ENCODE measurements around the gene CA5B. TPM values are rescaled to one million over a fixed set of nuclear protein-coding genes. Genes with fewer than 3 reads are reported as not detected.
"Not testable (repeated sequence)": the region's sequence is repeated elsewhere in the genome, so short reads cannot be mapped to it uniquely, and the experiment has no call there.

CA5B gene, protein sequence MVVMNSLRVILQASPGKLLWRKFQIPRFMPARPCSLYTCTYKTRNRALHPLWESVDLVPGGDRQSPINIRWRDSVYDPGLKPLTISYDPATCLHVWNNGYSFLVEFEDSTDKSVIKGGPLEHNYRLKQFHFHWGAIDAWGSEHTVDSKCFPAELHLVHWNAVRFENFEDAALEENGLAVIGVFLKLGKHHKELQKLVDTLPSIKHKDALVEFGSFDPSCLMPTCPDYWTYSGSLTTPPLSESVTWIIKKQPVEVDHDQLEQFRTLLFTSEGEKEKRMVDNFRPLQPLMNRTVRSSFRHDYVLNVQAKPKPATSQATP
- 1 to 10 TPM; 7.3 to 9.1 (median 8.0) TPM for polyA plus RNA-seq (ENCODE audit: insufficient read length in 4 of 4)

DNA sequence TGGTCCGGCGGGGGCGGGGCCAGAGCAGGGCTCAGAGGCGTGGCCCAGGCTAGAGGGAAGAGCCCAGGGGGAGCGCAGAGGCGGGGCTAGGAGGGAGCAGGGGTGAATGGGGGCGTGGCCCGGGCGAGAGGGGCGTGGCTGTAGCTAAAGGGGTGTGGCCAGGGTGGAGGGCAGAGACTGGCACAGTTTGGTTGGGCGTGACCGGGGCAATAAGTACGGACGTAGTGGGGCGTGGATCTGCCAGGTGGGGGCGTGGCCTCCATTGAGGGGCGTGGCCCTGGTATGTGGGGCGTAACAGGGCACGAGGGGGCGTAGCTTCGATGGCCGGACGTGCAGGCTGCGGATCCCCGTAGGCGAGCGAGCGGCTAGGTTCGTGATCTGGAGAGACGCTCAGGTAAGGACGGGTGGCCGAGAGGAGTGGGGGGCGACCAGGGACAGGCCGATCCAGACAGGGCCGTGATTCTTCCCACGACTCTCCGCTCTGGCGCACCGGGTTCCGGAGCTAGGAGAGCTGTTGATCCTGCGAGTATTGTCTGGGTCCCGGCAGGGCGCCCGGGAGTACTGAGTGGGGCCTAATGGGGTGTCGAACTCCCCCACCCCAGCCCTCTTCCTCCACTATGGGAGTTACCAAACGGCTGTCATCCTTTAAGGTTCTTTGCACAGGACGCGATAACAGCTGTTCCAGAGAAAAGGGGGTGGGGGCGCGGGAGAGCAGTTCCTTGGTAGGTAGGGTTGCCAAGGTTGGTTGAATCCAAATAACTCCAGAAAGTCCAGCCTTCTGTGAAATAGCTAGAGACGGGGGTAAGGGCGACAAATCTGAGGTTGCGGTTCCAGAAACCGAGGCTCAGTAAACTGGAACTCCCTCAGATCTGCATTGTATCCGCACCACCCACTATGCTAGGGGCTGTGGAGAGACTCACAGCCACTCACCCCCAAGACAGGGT, at the start of gene CA5B:
Gene CA5B (plus strand): TSS at position 312 of the 944 bp plus-strand sequence. CDS start 11,754 bp downstream, outside the sequence.
- DNase-seq (ENCODE audit: low read depth in 4 of 4, low spot score in 3 of 4), result peak; percentile 57 to 68 (median 62)

GRCh38 chrX:15694941-15695451, 43.1 kb upstream of the CA5B start:
- DNase-seq (ENCODE audit: low read depth in 4 of 4, low spot score in 3 of 4), result no peak

GRCh38 chrX:15696516-15696915, 41.6 kb upstream of the CA5B start:
- no peak for DNase-seq (ENCODE audit: low read depth in 4 of 4, low spot score in 3 of 4)

DNA sequence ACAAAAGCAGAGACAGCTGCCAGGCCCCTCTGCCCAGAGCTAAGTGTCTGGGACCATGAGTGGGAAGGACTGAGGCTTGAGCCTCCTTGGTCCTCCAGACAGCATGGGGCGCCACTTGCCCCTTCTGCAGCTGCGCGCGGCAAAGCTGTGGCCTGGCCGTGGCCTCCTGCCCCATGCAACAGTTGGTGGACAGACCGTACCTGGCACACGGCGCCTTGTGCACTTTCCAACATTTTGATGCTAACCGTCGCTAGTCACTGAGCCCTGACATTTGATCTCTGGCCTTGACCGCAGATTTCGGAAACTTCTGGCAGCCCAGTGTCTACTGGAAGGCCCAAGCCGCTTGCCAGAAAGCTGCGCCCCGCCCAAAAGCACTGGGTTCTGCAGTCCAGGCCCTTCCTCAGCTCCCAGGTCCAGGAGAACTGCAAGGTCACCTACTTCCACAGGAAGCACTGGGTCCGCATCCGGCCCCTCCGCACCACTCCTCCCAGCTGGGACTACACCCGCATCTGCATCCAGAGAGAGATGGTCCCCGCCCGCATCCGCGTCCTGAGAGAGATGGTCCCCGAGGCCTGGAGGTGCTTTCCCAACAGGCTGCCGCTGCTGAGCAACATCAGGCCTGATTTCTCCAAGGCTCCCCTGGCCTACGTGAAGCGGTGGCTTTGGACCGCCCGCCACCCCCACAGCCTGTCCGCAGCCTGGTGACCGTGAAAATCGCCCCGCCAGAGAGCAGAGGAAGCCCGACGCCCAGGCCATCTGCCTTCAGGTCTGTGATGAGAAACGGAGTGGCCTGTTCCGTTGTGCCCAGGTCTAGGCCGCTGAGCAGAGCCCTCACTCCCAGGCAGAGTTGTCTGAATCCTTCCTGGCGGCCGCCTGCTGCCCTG, 35.3 kb upstream of the CA5B start:
- no peak for DNase-seq (ENCODE audit: low read depth in 4 of 4, low spot score in 3 of 4)

DNA sequence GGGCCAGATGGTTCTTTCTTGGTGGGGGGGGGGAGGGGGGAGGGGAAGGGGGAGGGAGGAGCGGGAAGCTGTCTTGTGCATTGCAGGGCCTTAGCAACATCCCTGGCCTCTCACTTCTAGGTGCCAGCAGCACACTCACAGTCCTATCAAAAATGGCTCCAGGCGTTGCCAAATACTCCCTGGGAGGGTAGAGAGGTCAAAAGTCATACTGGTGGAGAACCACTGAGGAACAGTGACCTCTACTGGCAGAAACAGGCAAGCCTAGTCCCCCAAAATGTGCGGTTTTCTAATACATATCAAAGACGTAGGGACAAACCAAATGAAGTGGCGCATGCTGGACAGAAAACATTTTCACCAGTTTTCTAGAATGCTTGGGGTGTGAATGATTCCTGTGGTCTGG, 34.3 kb upstream of the CA5B start:
- not testable (repeated sequence) for DNase-seq (ENCODE audit: low read depth in 4 of 4, low spot score in 3 of 4)

- not testable (repeated sequence) for DNase-seq (ENCODE audit: low read depth in 4 of 4, low spot score in 3 of 4)
Observed at GRCh38 chrX:15704273-15704672, 33.8 kb upstream of the CA5B start.

GRCh38 chrX:15714529-15714928, 23.5 kb upstream of the CA5B start:
- no peak for DNase-seq (ENCODE audit: low read depth in 4 of 4, low spot score in 3 of 4)

- DNase-seq (ENCODE audit: low read depth in 4 of 4, low spot score in 3 of 4), result no peak
Observed at GRCh38 chrX:15718283-15718970, 19.6 kb upstream of the CA5B start.

DNA sequence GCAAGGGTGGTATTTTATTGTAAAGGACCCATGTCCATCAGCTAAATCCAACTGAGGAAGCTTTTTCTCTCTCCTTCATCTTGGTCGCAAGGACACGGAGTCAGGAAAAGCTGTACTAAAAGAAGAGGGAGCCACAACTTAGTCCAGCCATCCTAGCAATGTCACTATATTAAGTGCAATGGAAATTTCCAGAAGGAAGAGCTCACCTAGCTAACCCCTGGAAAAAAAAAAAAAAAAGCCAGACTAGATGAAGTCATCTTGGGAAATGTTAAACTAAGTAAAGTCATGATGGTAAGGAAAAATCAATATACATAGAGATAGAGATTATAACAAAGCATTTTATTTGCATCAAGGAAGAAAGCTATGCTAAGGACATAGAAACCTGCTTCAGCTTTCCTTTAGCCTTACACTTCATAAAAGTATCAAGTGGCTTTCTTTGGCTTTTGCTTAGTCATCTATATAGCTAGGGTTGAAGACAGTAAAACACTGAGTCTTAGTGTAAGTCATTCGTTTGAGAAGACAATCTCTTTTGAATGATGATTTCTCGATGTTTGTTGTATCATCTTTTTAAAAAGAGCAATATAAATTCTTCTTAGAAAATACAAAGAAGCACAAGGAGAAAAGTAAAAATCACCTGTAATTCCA, 18.6 kb upstream of the CA5B start:
- DNase-seq (ENCODE audit: low read depth in 4 of 4, low spot score in 3 of 4), result no peak

DNA sequence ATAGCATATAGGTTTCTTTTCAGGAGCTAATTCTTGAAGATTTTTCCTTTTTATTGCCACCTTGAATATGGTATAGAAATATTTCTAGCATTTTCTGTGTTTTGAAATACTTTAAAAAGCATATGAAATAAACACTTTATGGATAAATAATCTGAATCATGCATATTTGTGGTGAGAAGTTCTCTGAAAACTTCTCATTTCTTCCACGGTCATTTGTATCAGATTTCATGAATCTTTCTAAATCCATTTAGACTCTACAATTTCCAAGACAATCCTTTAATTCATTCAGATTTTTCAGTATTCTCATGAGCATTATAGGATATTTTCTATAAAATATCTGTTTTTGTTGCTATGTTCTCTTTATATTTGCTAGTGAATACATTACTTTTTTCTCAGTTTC, 16.2 kb upstream of the CA5B start:
- no peak for DNase-seq (ENCODE audit: low read depth in 4 of 4, low spot score in 3 of 4)

DNA sequence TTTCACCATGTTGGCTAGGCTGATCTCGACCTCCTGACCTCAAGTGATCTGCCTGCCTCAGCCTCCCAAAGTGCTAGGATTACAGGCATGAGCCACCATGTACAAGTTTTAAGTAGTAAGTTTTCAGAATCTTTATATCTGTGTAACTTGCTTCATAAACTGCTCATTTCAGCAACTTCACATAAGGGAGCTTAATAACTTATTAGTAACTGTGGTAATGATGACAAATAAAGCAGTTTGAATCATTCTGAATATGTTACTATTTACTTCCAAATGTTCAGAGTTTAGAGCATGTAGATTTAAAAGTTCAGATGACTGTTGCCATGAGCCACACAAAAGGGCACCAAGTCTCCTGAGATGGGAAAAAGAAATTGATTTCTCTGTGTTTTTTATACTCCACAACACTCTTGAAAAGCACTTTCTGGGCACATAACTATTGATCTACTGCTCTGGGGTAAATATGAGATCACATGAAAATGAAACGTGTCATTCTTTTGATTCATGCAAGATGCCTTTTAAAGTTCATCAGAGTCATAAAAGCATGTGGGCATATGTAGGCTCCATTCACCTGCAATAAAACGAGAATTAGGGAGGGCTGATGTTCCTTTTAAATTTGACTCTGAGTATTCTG, 14.1 kb upstream of the CA5B start:
- no peak for DNase-seq (ENCODE audit: low read depth in 4 of 4, low spot score in 3 of 4)

GRCh38 chrX:15724911-15725310, 13.2 kb upstream of the CA5B start:
- DNase-seq (ENCODE audit: low read depth in 4 of 4, low spot score in 3 of 4), result no peak

DNA sequence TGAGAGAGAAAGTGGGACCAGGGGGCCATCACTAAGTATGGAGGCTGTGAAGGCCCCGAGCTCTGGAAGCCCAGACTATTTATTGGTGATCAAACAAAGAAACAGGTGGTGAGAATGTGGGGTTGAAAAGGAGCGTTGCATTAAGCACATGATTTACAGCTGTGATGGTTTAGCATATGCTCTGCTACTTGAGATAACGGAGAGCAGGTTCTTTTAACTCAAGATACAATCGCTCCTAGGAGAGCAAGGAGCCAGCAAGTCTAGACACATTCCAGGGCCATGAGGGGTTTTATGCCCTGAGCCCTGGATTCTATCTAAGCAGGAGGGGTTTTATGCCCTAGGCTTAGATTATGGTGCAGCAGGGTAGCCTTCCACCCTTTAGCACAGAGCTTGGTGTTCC, 6.7 kb upstream of the CA5B start:
- DNase-seq (ENCODE audit: low read depth in 4 of 4, low spot score in 3 of 4), result not testable (repeated sequence)

DNA sequence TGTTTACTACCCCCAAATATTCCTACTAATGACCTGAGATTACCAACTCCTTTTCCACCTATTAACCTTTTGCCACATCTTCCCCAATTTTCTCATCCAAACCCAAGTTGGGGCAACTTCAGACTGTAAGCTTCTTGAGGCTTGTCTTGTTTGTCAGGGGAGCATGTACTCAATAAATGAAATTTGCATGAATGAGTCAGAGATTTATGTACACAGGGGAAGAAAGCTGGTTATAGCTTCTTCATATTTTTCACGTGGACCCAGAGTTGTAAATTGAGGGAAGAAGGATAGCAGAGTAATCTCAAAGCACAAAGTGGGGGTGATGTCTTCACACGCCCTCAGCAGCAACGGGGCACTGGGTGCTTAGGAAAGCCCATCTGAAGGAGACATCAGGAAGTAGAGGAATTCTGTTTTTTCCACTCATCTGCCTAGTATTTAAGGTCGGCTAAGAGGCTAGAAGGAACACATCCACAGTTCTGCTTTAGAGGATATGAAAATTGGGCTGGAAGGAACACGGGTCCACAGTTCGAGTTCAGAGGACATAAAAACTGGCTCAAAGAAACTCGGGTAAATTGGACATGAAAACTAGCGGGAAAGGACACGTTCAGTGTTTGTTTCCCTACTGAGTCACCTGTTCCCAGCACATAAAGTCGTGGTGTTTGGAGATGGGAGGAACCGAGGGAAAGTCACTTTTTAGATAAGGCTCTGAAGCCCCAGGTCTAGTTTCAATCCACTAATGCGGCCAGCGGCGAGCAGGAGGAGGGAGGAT, 696 bp upstream of the CA5B start:
- no peak for DNase-seq (ENCODE audit: low read depth in 4 of 4, low spot score in 3 of 4)

GRCh38 chrX:15739886-15740285, 1.8 kb downstream of the CA5B start:
- DNase-seq (ENCODE audit: low read depth in 4 of 4, low spot score in 3 of 4), result no peak

DNA sequence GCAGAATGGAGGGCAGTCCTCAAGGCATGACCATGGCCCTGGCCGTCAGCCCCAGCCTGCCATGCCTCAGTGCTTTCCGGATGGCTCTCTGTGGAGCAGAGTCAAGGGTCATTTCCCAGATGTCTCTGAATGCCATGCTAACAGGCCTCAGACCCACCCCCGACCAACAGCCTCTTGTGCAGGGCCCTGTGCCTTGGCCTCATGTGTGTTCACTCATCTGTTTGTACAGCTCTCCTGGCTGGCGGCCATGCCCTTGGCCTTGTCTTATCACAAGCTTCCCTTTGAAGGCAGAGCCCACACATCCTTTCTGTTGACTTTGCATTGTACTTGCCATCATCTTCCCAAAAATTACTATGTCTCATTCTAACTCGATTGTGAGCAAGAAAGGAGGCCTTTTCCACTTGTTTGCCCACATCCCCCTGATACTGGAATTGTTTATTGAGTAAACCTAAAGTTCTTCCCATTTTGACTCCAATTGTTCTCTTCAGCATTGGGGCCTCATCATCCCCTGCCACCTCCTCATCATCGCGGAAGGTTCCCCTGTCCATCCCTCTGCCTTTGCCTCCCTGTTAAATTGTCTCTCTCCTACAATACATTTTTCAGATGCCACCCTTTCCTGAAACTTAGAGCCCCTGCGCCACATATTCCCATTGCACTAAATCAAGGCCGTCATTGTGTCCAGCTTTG, 6.3 kb downstream of the CA5B start:
- DNase-seq (ENCODE audit: low read depth in 4 of 4, low spot score in 3 of 4), result no peak

- DNase-seq (ENCODE audit: low read depth in 4 of 4, low spot score in 3 of 4), result no peak
Observed at GRCh38 chrX:15745179-15745578, 7.1 kb downstream of the CA5B start.
